Liver (tissue), 3 donors: ENCODE results near the gene AGAP9.
"Not testable (repeated sequence)": the region's sequence is repeated elsewhere in the genome, so short reads cannot be mapped to it uniquely, and the experiment has no call there.

Source experiments
- CTCF ChIP-seq: fragments of 150-350 bp; IDR thresholded peaks from 2 replicates; pipeline ENCODE4 v1.5.1; 2017; ENCODE audit warnings: improper control_type of control experiment, low read depth, low read length; ENCODE audit not compliant: missing input control
- FOXA1 ChIP-seq: IDR thresholded peaks from 2 replicates; pipeline ENCODE4 v1.6.1; 2016; ENCODE audit warnings: antibody characterized with exemption
- MAX ChIP-seq: IDR thresholded peaks from 2 replicates; pipeline ENCODE4 v1.6.1; 2016; ENCODE audit warnings: antibody characterized with exemption
- RXRA ChIP-seq, 2 donors: IDR thresholded peaks; 2 replicates each; pipeline ENCODE4 v1.6.1; 2017 to 2018; ENCODE audit warnings: antibody characterized with exemption in 2 of 2, mild to moderate bottlenecking in 1 of 2
- donor health status: healthy.
- donor health status: healthy.

GRCh38 chr10:47484786-47485185 lies 38.7 kb downstream of the AGAP9 start:
- not testable (repeated sequence) for TF ChIP-seq CTCF; RXRA (IDR thresholded peaks at IDR 0.05); FOXA1; MAX
